Retinal pigment epithelial cell (primary cell): ENCODE data around the gene CSRNP2.

Experiments used
- DNase-seq: peaks from one replicate; pipeline ENCODE4 v3.0.0-alpha.2; 2010; ENCODE audit warnings: low read depth
- H3K4me3 ChIP-seq: 2 replicates; pipeline ENCODE4 v1.5.1; 2011; ENCODE audit warnings: mild to moderate bottlenecking, low read length, control low read depth, moderate library complexity
- CTCF ChIP-seq: conservative IDR thresholded peaks from 2 replicates; pipeline ENCODE4 v1.5.1; 2011; ENCODE audit warnings: low read depth, low read length, control low read depth, inconsistent platforms

The CSRNP2 gene

DNA sequence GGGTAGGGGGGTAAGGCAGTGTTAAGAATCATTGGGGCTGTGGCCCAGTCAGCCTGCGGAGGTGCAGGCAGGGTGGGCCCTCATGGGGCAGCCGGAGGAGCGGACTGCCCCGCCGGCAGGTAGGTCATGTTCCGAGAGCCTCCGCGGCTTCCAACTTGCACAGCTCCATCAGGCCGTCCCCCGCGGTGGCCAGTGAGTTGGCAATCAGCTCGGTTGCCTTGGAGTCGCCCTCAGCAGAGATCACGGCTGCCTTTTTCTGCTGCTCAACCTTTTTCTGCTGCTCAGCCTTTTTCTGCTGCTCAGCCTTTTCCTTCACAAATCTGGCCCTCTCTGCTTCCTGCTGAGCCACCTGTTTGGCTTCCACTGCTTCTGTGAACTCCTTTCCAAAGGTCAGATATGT, 41.1 kb upstream of the CSRNP2 start:
- DNase-seq, result no peak
- no peak overlapping the region for H3K4me3 ChIP-seq
- TF ChIP-seq CTCF, result no peak

DNA sequence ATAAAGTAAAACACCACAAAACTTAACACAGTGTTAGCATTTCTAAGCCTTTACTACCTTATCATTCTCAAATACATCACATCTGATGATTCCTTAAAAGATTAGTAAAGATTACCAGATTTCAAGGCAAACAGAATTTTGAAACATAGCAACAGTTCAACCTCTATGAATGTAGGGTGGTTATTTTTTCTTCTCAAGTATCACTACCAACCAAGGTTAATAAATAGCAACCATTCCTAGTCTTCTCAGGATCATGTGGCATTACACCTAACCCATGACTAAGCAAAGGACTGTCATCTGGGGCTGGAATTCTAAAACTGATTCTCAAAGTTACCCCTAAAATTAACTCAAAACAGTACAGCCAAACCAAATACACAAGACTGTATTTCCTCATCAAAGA, 39.4 kb upstream of the CSRNP2 start:
- no peak overlapping the region for H3K4me3 ChIP-seq
- DNase-seq, result no peak
- TF ChIP-seq CTCF, result no peak

GRCh38 chr12:51118706-51119105, 35.3 kb upstream of the CSRNP2 start:
- DNase-seq, result no peak
- H3K4me3 ChIP-seq, result no peak overlapping the region
- TF ChIP-seq CTCF, result no peak

DNA sequence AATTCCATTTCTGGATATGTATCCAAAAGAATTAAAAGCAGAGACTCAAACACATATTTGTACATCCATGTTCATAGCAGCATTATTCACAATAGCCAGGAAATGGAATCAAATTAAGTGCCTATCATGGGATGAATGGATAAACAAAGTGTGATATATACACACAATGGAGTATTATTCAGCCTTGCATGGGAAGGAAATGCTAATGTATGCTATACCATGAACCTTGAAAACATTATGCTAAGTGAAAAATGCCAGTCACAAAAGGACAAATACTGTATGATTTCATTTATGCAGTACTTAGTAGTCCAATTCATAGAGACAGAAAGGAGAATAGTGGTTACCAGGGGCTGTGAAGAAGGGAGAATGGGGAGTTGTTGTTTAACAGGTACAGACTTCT, 32.1 kb upstream of the CSRNP2 start:
- no peak overlapping the region for H3K4me3 ChIP-seq
- no peak for DNase-seq
- no peak for TF ChIP-seq CTCF

DNA sequence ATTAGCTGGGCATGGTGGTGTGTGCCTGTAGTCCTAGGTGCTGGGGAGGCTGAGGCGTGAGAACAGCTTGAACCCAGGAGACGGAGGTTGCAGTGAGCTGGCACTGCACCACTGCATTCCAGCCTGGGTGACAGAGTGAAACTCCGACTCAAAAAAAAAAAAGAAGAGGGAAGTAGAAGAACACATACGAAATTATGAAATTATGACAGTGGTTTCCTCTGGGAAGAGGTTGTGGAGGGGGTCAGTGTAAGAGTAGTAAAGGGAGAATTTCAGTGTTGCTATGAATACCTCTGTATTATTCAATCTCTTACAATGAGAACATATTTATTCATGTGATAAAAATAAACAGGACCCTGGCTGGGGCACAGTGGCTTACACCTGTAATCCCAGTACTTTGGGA, 24.7 kb upstream of the CSRNP2 start:
- no peak for DNase-seq
- no peak for TF ChIP-seq CTCF
- H3K4me3 ChIP-seq, result no peak overlapping the region

- no peak for TF ChIP-seq CTCF
- no peak overlapping the region for H3K4me3 ChIP-seq
- DNase-seq, result no peak
Observed at GRCh38 chr12:51103977-51104376, 20.6 kb upstream of the CSRNP2 start.

- no peak overlapping the region for H3K4me3 ChIP-seq
- DNase-seq, result no peak
- TF ChIP-seq CTCF, result no peak
Observed at GRCh38 chr12:51098611-51099010, 15.2 kb upstream of the CSRNP2 start.
